Breast epithelium (tissue), 4 donors: ENCODE data around the gene FAM135A. TPM values are rescaled to one million over a fixed set of nuclear protein-coding genes. Genes with fewer than 3 reads are reported as not detected.

Experiments used
- DNase-seq, 2 donors: peaks; one replicate each; pipeline ENCODE4 v3.0.0-alpha.2; 2019; ENCODE audit warnings: low spot score in 2 of 2
- H3K27ac ChIP-seq, 2 donors: fragments of 200-600 bp; sonication (generic) in 1 of 2; one replicate each; pipeline ENCODE4 v1.5.1; 2016 to 2019; ENCODE audit warnings: mild to moderate bottlenecking in 1 of 2
- H3K27me3 ChIP-seq, 2 donors: fragments of 200-600 bp; sonication (generic) in 1 of 2; one replicate each; pipeline versions ENCODE4 v1.5.1 to v1.6.0; 2017 to 2019; ENCODE audit warnings: control low read depth in 1 of 2, mild to moderate bottlenecking in 1 of 2
- H3K36me3 ChIP-seq: fragments of 200-600 bp; one replicate; pipeline ENCODE4 v1.5.1; 2019
- H3K4me1 ChIP-seq, 2 donors: fragments of 200-600 bp; sonication (generic); one replicate each; pipeline ENCODE4 v1.5.1; 2016 to 2019; ENCODE audit warnings: control low read depth in 1 of 2
- H3K4me3 ChIP-seq, 3 donors: fragments of 200-600 bp; sonication (generic); 1 replicate in 2 of 3; 2 replicates in 1 of 3; pipeline ENCODE4 v1.5.1; 2016 to 2019; ENCODE audit warnings: mild to moderate bottlenecking in 3 of 3, moderate library complexity in 2 of 3
- H3K9me3 ChIP-seq, 2 donors: fragments of 200-600 bp; sonication (generic) in 1 of 2; one replicate each; pipeline ENCODE4 v1.5.1; 2016 to 2019; ENCODE audit warnings: control low read depth in 1 of 2
- CTCF ChIP-seq, 3 donors: fragments of 450-650 bp; IDR thresholded peaks; one replicate each; pipeline ENCODE4 v1.5.1; 2016 to 2017; ENCODE audit warnings: antibody characterized with exemption in 3 of 3, mild to moderate bottlenecking in 3 of 3, moderate library complexity in 3 of 3
- POLR2A ChIP-seq: fragments of 450-650 bp; IDR thresholded peaks from one replicate; pipeline ENCODE4 v1.6.1; 2016; ENCODE audit warnings: antibody characterized with exemption, mild to moderate bottlenecking, moderate library complexity
- POLR2AphosphoS5 ChIP-seq, 3 donors: sonication (generic); formaldehyde crosslinking; IDR thresholded peaks; one replicate each; pipeline ENCODE4 v1.6.1; 2017; ENCODE audit warnings: antibody characterized with exemption in 3 of 3
- intact Hi-C: fragments of 100-400 bp; cut with DNase I; formaldehyde crosslinking; loops from one replicate; pipeline ENCODE4 v1.15.1; 2023; ENCODE audit warnings: low total_unique reads
- total RNA-seq, 3 donors: library from RNA; depleted of rRNA; stranded (reverse); fragments of >200 nt; gene quantifications; one replicate each; pipeline ENCODE4 v1.1.0, GENCODE V29; 2016

The FAM135A gene
- total RNA-seq, 3 donors from 2014 or later = 25.9 to 34.2 (median 30.2) TPM

- no peak for DNase-seq
- no peak overlapping the region for H3K4me3 ChIP-seq
- TF ChIP-seq POLR2A (no peak), POLR2AphosphoS5 (IDR thresholded peaks at IDR 0.05) (no peak), CTCF (IDR thresholded peaks at IDR 0.05) (no peak)
- no peaks in the 10 kb centered on the region for H3K9me3 ChIP-seq
- intact Hi-C loops = no loop called here
- no peak overlapping the region for H3K27ac ChIP-seq
- H3K4me1 ChIP-seq = no peaks in the 10 kb centered on the region
- H3K27me3 ChIP-seq = peaks cover 0 to 7% of the 10 kb centered on the region in 2 donors
- no peaks in the 10 kb centered on the region for H3K36me3 ChIP-seq
Observed at GRCh38 chr6:70396163-70396562, 17.1 kb upstream of the FAM135A start.

- Histone ChIP-seq H3K27me3 (peaks cover 0 to 6% of the 10 kb centered on the region in 2 donors), H3K36me3 (no peaks in the 10 kb centered on the region), H3K4me1 (no peaks in the 10 kb centered on the region), H3K9me3 (no peaks in the 10 kb centered on the region), H3K4me3 (no peak overlapping the region), H3K27ac (no peak overlapping the region)
- TF ChIP-seq POLR2A (no peak), POLR2AphosphoS5 (IDR thresholded peaks at IDR 0.05) (no peak), CTCF (IDR thresholded peaks at IDR 0.05) (no peak)
- DNase-seq = no peak
- intact Hi-C loops = no loop called here
Observed at GRCh38 chr6:70396796-70397729, 16.2 kb upstream of the FAM135A start.

- Histone ChIP-seq H3K9me3 (no peaks in the 10 kb centered on the region), H3K36me3 (no peaks in the 10 kb centered on the region), H3K27ac (no peak overlapping the region), H3K27me3 (peaks cover 0 to 6% of the 10 kb centered on the region in 2 donors), H3K4me1 (no peaks in the 10 kb centered on the region), H3K4me3 (no peak overlapping the region)
- no peak for DNase-seq
- intact Hi-C loops = no loop called here
- no peak for TF ChIP-seq CTCF (IDR thresholded peaks at IDR 0.05)
Observed at GRCh38 chr6:70398783-70399728, 14.3 kb upstream of the FAM135A start.

GRCh38 chr6:70404658-70405057, 8.7 kb upstream of the FAM135A start:
- intact Hi-C loops = no loop called here
- no peaks in the 10 kb centered on the region for H3K4me1 ChIP-seq
- H3K27ac ChIP-seq = no peak overlapping the region
- DNase-seq = no peak
- no peaks in the 10 kb centered on the region for H3K9me3 ChIP-seq
- no peaks in the 10 kb centered on the region for H3K36me3 ChIP-seq
- TF ChIP-seq POLR2AphosphoS5 (IDR thresholded peaks at IDR 0.05) = no peak
- H3K4me3 ChIP-seq = no peak overlapping the region
- H3K27me3 ChIP-seq = peaks cover 0 to 6% of the 10 kb centered on the region in 2 donors

- Histone ChIP-seq H3K4me3 (no peak overlapping the region), H3K27ac (no peak overlapping the region), H3K27me3 (no peaks in the 10 kb centered on the region), H3K9me3 (no peaks in the 10 kb centered on the region), H3K4me1 (no peaks in the 10 kb centered on the region), H3K36me3 (no peaks in the 10 kb centered on the region)
- DNase-seq = no peak
- intact Hi-C loops = no loop called here
- no peak for TF ChIP-seq POLR2AphosphoS5 (IDR thresholded peaks at IDR 0.05)
- TF ChIP-seq CTCF (IDR thresholded peaks at IDR 0.05) = no peak
- no peak for TF ChIP-seq POLR2A
Observed at GRCh38 chr6:70409216-70409615, 4.1 kb upstream of the FAM135A start.
